Measurements from ENCODE around the gene CUL4A.

- TF ChIP-seq CTCF (conservative IDR thresholded peaks at IDR 0.05; ENCODE audit: low read length) (no peak), EZH2phosphoT487 (IDR thresholded peaks at IDR 0.05; ENCODE audit: borderline replicate concordance) (no peak)
Measured at GRCh38 chr13:113302986-113303385, 93.6 kb downstream of the CUL4A start.
